Upper lobe of left lung (tissue), 4 donors: ENCODE data around the gene SRCIN1.

Source experiments
- POLR2AphosphoS5 ChIP-seq, 2 donors: sonication (generic); formaldehyde crosslinking; IDR thresholded peaks; one replicate each; pipeline ENCODE4 v1.5.1; 2017; ENCODE audit warnings: antibody characterized with exemption in 2 of 2
- TF ChIP-seq, protein P1 (sequence below), 6 experiments: fragments of 450-650 bp in 4 of 6; fragments of 200-600 bp in 2 of 6; sonication (generic) in 2 of 6; IDR thresholded peaks; one replicate each; pipeline ENCODE4 v1.5.1; 2016 to 2019; ENCODE audit warnings: antibody characterized with exemption in 6 of 6

DNA sequence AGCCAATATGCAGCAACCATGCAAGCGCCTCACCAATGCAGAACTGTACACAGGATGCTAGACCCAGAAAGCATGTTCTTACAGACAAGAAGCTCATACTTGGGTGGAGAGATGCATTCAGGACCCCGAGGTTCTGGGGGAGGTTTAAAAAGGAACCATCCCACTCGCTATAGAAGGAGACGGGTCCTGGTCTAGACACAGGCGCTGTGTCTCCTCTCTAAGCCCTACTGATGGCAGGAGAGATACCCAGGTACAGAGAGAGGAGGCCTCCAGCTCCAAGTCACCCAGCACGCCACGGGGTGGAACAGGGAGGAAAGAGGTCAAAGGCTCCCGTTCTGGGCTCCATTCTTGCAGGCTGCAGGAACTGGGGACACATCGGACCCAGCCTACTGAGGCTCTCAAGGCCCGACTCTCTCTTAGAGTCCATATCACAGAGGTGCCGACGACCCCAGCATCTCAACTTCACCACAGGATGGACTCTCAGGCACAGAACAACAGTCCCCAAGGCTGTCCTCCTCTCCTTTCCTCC, 28.0 kb downstream of the SRCIN1 start:
- TF ChIP-seq, protein P1, sequence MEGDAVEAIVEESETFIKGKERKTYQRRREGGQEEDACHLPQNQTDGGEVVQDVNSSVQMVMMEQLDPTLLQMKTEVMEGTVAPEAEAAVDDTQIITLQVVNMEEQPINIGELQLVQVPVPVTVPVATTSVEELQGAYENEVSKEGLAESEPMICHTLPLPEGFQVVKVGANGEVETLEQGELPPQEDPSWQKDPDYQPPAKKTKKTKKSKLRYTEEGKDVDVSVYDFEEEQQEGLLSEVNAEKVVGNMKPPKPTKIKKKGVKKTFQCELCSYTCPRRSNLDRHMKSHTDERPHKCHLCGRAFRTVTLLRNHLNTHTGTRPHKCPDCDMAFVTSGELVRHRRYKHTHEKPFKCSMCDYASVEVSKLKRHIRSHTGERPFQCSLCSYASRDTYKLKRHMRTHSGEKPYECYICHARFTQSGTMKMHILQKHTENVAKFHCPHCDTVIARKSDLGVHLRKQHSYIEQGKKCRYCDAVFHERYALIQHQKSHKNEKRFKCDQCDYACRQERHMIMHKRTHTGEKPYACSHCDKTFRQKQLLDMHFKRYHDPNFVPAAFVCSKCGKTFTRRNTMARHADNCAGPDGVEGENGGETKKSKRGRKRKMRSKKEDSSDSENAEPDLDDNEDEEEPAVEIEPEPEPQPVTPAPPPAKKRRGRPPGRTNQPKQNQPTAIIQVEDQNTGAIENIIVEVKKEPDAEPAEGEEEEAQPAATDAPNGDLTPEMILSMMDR (IDR thresholded peaks at IDR 0.05) = no peak
- no peak for TF ChIP-seq POLR2AphosphoS5 (IDR thresholded peaks at IDR 0.05)
